ENCODE results near the gene SPEM3. TPM values are rescaled to one million over a fixed set of nuclear protein-coding genes. Genes with fewer than 3 reads are reported as not detected.
A peak's percentile ranks its signal among the peaks of the same experiment; 100 is the strongest.

The SPEM3 gene
- total RNA-seq, 1 donor from 2014 or later = not detected

DNA sequence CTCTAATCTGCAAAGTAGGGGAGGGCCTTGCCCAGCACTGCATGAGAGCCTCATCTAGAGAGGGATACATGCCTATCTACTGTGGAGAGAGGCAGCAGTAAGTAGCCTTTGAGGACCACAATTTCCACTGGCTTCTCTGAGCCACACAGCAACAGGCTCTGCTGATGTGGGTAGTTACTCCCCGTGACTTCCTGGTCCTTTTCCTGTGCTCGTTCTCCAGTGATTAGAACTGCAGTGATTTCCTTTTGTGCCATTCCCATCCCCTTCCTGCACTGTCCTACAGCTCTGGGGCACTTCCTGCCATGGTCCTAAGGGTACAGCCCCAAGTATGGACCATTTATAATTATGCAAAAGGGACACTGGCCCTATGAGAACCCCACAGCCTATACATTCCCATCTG lies 37.4 kb upstream of the SPEM3 start:
- DNase-seq (ENCODE audit: low read depth) (no peak), FAIRE-seq (no peak)
- TF ChIP-seq, protein P1, sequence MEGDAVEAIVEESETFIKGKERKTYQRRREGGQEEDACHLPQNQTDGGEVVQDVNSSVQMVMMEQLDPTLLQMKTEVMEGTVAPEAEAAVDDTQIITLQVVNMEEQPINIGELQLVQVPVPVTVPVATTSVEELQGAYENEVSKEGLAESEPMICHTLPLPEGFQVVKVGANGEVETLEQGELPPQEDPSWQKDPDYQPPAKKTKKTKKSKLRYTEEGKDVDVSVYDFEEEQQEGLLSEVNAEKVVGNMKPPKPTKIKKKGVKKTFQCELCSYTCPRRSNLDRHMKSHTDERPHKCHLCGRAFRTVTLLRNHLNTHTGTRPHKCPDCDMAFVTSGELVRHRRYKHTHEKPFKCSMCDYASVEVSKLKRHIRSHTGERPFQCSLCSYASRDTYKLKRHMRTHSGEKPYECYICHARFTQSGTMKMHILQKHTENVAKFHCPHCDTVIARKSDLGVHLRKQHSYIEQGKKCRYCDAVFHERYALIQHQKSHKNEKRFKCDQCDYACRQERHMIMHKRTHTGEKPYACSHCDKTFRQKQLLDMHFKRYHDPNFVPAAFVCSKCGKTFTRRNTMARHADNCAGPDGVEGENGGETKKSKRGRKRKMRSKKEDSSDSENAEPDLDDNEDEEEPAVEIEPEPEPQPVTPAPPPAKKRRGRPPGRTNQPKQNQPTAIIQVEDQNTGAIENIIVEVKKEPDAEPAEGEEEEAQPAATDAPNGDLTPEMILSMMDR (IDR thresholded peaks at IDR 0.05; ENCODE audit: insufficient read depth, low read length, severe bottlenecking) = no peak
- Histone ChIP-seq H3K36me3 (ENCODE audit: control insufficient read depth, insufficient read depth, low read length) (peaks cover 38% of the 10 kb centered on the region), H3K27me3 (ENCODE audit: control insufficient read depth, insufficient read depth, low read length) (no peaks in the 10 kb centered on the region), H3K4me3 (ENCODE audit: low read depth, low read length) (no peak overlapping the region)

DNA sequence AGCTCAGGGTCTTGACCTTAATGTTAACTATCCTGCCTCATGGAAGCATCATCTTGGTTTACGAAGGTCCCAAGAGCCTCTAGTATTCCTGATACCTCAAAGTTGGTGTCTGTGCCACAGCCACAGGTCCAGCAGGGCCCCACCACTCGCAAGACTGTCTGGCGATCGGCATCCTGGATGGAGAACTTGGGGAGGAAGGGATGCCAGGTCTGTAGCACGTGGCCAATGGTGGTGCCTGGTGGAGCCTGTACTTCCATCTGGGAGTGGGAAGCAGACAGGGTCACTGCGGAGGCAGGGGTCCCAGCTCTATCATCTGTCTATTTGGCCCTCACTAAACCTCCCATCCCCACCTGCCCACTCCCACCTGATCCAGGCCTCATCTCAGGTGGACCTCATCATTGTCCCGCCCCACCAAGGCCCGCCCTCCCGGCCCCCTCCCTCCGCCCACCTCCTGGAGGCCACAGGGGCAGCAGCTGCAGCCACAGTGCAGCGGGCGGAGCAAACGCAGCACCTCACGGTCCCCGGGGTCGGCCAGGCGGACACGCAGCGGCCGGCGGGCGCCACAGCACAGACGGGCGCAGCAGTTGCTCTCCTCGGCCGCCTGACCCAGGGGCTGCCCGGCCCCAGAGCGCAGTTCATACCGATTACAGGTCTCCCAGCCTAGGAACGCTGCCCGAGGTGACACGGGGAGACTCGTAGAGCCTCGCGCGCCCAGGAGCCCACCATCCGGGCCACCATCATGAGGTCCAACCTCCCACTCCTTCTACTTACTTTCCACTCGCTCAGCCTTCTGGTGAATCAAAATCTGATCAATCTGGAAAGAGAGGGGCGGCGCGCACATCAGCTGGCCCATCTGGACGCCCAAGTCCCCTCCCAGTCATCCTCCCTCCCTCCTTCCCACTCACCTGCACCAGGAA lies 35.7 kb upstream of the SPEM3 start:
- Histone ChIP-seq H3K36me3 (ENCODE audit: control insufficient read depth, insufficient read depth, low read length) (peaks cover 32% of the 10 kb centered on the region), H3K4me3 (ENCODE audit: low read depth, low read length) (peak overlapping the region; percentile 82), H3K27me3 (ENCODE audit: control insufficient read depth, insufficient read depth, low read length) (no peaks in the 10 kb centered on the region)
- TF ChIP-seq, protein P1 (IDR thresholded peaks at IDR 0.05; ENCODE audit: insufficient read depth, low read length, severe bottlenecking) = no peak
- FAIRE-seq (no peak), DNase-seq (ENCODE audit: low read depth) (no peak)

DNA sequence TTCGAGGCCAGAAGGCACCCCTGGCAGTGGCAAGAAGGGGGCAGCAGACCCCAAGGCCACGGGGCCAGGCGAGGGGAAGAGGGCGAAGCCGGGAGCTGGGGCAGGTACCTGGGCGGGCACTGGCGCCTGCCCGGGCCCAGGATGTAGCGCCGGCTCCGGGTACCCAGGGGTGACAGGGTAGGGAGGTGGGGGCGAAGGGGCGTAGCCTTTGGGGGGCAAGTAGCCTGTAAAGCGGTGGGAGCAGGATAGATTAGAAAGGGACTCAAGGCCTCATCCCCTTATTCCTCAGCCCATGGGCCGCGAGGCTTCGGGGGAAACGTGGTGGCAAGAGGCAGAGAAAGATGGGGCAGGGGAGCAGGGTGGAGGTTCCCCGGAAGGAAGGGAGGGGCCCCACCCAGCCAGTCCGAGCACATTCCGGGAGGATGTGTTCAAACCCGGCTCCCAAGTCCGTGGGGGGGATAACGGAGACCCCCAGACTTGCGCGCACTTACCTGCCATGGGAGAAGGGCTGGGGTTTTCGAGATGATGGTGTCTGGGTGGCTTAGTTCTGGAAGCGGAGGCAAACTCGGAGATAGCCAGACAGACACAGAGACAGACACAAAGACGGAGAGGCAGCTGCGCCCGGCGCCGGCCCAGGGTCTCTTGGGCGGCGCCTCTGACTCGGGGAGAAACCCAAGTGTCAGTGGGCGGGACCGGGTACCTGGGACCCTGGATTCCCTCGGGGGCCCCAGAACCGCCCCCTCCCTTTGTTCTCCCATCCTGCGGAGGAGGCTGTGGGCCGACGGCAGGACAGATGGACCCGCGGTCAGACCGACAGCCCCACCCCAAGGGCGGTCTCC lies 34.8 kb upstream of the SPEM3 start:
- FAIRE-seq = no peak
- TF ChIP-seq, protein P1 (IDR thresholded peaks at IDR 0.05; ENCODE audit: insufficient read depth, low read length, severe bottlenecking) = no peak
- Histone ChIP-seq H3K4me3 (ENCODE audit: low read depth, low read length) (peak overlapping the region; percentile 82), H3K27me3 (ENCODE audit: control insufficient read depth, insufficient read depth, low read length) (no peaks in the 10 kb centered on the region), H3K36me3 (ENCODE audit: control insufficient read depth, insufficient read depth, low read length) (peaks cover 26% of the 10 kb centered on the region)
- DNase-seq (ENCODE audit: low read depth) = peak; percentile 44

- H3K36me3 ChIP-seq (ENCODE audit: control insufficient read depth, insufficient read depth, low read length) = peaks cover 22% of the 10 kb centered on the region
- TF ChIP-seq, protein P1 (IDR thresholded peaks at IDR 0.05; ENCODE audit: insufficient read depth, low read length, severe bottlenecking) = peak; percentile 53
- DNase-seq (ENCODE audit: low read depth) (peak; percentile 77), FAIRE-seq (no peak)
- no peaks in the 10 kb centered on the region for H3K27me3 ChIP-seq (ENCODE audit: control insufficient read depth, insufficient read depth, low read length)
- peak within 1 kb of the TSS; percentile 82 for H3K4me3 ChIP-seq (ENCODE audit: low read depth, low read length)
These were observed 34.0 kb upstream of the SPEM3 start, which contains the start of gene PLSCR3 for GRCh38 chr17:7394452-7395191. Gene PLSCR3 (minus strand): TSS chr17:7394525. CDS start chr17:7394110, 415 bp downstream.

DNA sequence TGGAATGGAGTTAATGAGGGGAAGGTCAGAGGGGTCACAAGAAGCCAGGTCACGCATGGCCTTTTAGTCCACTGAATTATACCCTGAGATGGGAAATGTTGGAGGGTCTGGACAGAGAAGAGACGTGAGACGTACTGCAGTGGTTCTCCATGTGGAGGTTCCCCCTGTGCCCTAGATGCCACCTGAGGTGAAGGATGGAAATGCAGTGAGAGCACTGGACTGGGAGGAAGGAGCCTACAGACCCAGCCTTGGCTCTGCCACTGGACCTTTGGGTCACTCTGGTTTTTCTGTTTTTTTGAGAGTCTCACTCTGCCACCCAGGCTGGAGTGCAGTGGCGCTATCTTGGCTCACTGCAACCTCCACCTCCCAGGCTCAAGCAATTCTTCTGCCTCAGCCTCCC lies 32.5 kb upstream of the SPEM3 start:
- H3K4me3 ChIP-seq (ENCODE audit: low read depth, low read length) = no peak overlapping the region
- FAIRE-seq = no peak

More for the DNA sequence above, 32.5 kb upstream of the SPEM3 start:
- no peak for DNase-seq (ENCODE audit: low read depth)
- TF ChIP-seq, protein P1 (IDR thresholded peaks at IDR 0.05; ENCODE audit: insufficient read depth, low read length, severe bottlenecking) = no peak
- Histone ChIP-seq H3K36me3 (ENCODE audit: control insufficient read depth, insufficient read depth, low read length) (peaks cover 11% of the 10 kb centered on the region), H3K27me3 (ENCODE audit: control insufficient read depth, insufficient read depth, low read length) (no peaks in the 10 kb centered on the region)

Measured in bronchial epithelial cell (primary cell).